OCI-LY7 (cell line): Measurements from ENCODE around the gene USP43. TPM values are rescaled to one million over a fixed set of nuclear protein-coding genes. Genes with fewer than 3 reads are reported as not detected.

Experiments used
- BruUV-seq: library from RNA; stranded (reverse); fragments of 400-500 nt; replicated peaks from 2 replicates; lab custom pipeline; 2021; lab: Mats Ljungman, UMichigan
- CTCF ChIA-PET: fragments of 300-600 bp; sonication (Branson Sonifier 250); formaldehyde crosslinking; loops from one replicate; lab custom pipeline; 2022; ENCODE audit warnings: antibody characterized with exemption; ENCODE audit not compliant: unreplicated experiment; lab: Charles Lee
- POLR2A ChIA-PET: fragments of 300-600 bp; sonication (Branson Sonifier 250); formaldehyde crosslinking; loops from one replicate; lab custom pipeline; 2022; ENCODE audit warnings: antibody characterized with exemption; lab: Charles Lee
- DNase-seq: peaks from one replicate; pipeline ENCODE4 v3.0.0-alpha.2; 2015; ENCODE audit warnings: low spot score
- H2AFZ ChIP-seq: fragments of 200-600 bp; sonication (generic), shearing (Covaris generic); 2 replicates; pipeline ENCODE4 v1.6.1; 2014; ENCODE audit warnings: mild to moderate bottlenecking, antibody characterized with exemption, low read length, moderate library complexity
- H3K27ac ChIP-seq: fragments of 200-600 bp; sonication (generic); 2 replicates; pipeline ENCODE4 v1.5.1; 2014; ENCODE audit warnings: mixed run types, low read depth, mild to moderate bottlenecking, moderate library complexity, low read length, inconsistent platforms; ENCODE audit not compliant: poor library complexity, severe bottlenecking
- H3K36me3 ChIP-seq: fragments of 200-600 bp; sonication (generic); 2 replicates; pipeline ENCODE4 v1.6.1; 2014; ENCODE audit warnings: mild to moderate bottlenecking, antibody characterized with exemption, low read length, moderate library complexity, mixed read lengths; ENCODE audit not compliant: insufficient read depth
- H3K4me1 ChIP-seq: fragments of 200-600 bp; sonication (generic); 2 replicates; pipeline ENCODE4 v1.5.1; 2014; ENCODE audit warnings: mild to moderate bottlenecking, low read length; ENCODE audit not compliant: insufficient read depth, poor library complexity, severe bottlenecking
- H3K4me2 ChIP-seq: fragments of 200-600 bp; sonication (generic); 2 replicates; pipeline ENCODE4 v1.6.1; 2014; ENCODE audit warnings: mild to moderate bottlenecking, low read length
- H3K4me3 ChIP-seq: fragments of 200-600 bp; sonication (generic); 2 replicates; pipeline ENCODE4 v1.5.1; 2014; ENCODE audit warnings: mild to moderate bottlenecking, low read depth, low read length; ENCODE audit not compliant: poor library complexity, severe bottlenecking
- H3K79me2 ChIP-seq: fragments of 200-600 bp; sonication (generic); 2 replicates; pipeline ENCODE4 v1.6.1; 2016; ENCODE audit warnings: low read depth, mild to moderate bottlenecking, low read length, moderate library complexity, mixed read lengths; ENCODE audit not compliant: insufficient read depth
- H3K9me2 ChIP-seq: fragments of 200-600 bp; sonication (generic); 2 replicates; pipeline ENCODE4 v1.6.1; 2016; ENCODE audit warnings: mild to moderate bottlenecking, low read length, mixed read lengths; ENCODE audit not compliant: insufficient read depth
- H3K9me3 ChIP-seq: fragments of 200-600 bp; sonication (generic); 2 replicates; pipeline ENCODE4 v1.6.1; 2014; ENCODE audit warnings: mild to moderate bottlenecking, mixed run types, low read length, mixed read lengths
- H4K20me1 ChIP-seq: fragments of 200-600 bp; sonication (generic); 2 replicates; pipeline ENCODE4 v1.6.1; 2014; ENCODE audit warnings: mild to moderate bottlenecking, antibody characterized with exemption, low read length, moderate library complexity, mixed read lengths; ENCODE audit not compliant: insufficient read depth
- EZH2phosphoT487 ChIP-seq: fragments of 200-600 bp; sonication (generic); IDR thresholded peaks from 2 replicates; pipeline ENCODE4 v1.6.1; 2018; ENCODE audit warnings: low read depth, borderline replicate concordance, mild to moderate bottlenecking, mixed run types, antibody characterized with exemption, low read length, moderate library complexity, mixed read lengths
- intact Hi-C: fragments of 100-400 bp; cut with micrococcal nuclease; formaldehyde crosslinking; loops from one replicate; pipeline ENCODE4 v1.10.0; 2022; ENCODE audit not compliant: unreplicated experiment
- total RNA-seq, 2 experiments: library from RNA; depleted of rRNA in 1 of 2; stranded (reverse); fragments of >200 nt in 1 of 2; shearing (Covaris generic) in 1 of 2; gene quantifications; 2 replicates each; pipeline ENCODE4 v1.2.3, GENCODE V29; 2014 to 2022
- TF ChIP-seq, protein P1 (sequence below): fragments of 200-600 bp; sonication (generic); conservative IDR thresholded peaks from 2 replicates; pipeline ENCODE4 v1.5.1; 2014; ENCODE audit warnings: mild to moderate bottlenecking, antibody characterized with exemption, low read length, moderate library complexity, mixed read lengths

The USP43 gene
- total RNA-seq, 2 experiments from 2014 or later = 1.3 to 2.7 TPM

DNA sequence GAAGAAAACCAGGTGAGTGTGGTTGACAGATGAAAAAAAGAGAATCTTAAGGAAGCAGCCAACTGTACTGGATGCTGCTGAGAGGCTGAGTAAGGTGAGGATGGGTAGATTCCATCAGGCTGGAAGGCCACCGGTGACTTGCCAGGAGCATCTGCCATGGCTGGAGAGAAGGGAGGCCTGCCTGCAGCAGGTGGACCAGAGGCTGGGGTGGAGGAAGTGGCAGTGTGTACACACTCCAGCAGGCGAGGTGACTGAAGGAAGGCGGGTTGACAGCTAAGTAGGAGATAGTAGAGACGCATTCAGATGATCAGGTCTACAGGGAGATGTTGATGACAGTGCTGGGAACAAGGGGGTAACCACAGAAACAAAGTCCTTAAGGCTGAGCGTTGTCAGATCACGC is 69.5 kb downstream of the USP43 start:
- no peak for TF ChIP-seq EZH2phosphoT487
- TF ChIP-seq, protein P1, sequence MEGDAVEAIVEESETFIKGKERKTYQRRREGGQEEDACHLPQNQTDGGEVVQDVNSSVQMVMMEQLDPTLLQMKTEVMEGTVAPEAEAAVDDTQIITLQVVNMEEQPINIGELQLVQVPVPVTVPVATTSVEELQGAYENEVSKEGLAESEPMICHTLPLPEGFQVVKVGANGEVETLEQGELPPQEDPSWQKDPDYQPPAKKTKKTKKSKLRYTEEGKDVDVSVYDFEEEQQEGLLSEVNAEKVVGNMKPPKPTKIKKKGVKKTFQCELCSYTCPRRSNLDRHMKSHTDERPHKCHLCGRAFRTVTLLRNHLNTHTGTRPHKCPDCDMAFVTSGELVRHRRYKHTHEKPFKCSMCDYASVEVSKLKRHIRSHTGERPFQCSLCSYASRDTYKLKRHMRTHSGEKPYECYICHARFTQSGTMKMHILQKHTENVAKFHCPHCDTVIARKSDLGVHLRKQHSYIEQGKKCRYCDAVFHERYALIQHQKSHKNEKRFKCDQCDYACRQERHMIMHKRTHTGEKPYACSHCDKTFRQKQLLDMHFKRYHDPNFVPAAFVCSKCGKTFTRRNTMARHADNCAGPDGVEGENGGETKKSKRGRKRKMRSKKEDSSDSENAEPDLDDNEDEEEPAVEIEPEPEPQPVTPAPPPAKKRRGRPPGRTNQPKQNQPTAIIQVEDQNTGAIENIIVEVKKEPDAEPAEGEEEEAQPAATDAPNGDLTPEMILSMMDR = no peak
- no peak overlapping the region for H2AFZ ChIP-seq
- ChIA-PET CTCF (no interaction called here), POLR2A (no interaction called here)
- no peak overlapping the region for H3K4me3 ChIP-seq
- H3K79me2 ChIP-seq = no peaks in the 10 kb centered on the region
- BruUV-seq = no TSS peak
- H3K4me1 ChIP-seq = no peaks in the 10 kb centered on the region
- H3K9me3 ChIP-seq = no peaks in the 10 kb centered on the region
- intact Hi-C loops = no loop called here
- H3K27ac ChIP-seq = no peak overlapping the region
- no peaks in the 10 kb centered on the region for H3K36me3 ChIP-seq
- H4K20me1 ChIP-seq = no peaks in the 10 kb centered on the region
- no peaks in the 10 kb centered on the region for H3K9me2 ChIP-seq
- no peak overlapping the region for H3K4me2 ChIP-seq
- no peak for DNase-seq

DNA sequence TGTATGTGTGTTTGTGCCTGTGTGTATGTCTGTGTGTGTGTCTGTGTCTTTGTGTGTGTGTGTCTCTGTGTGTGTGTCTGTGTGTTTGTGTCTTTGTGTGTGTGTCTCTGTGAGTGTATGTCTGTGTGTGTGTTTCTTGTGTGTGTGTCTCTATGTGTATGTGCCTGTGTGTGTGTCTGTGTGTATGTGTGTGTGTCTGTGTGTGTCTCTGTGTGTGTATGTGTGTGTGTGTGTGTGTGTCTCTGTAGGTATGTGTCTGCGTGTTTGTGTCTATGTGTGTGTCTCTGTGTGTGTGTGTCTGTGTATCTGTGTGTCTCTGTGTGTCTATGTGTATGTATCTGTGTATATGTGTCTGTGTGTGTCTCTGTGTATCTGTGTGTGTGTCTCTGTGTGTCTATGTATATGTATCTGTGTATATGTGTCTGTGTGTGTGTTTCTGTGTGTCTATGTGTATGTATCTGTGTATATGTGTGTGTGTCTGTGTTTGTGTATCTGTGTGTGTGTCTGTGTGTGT is 70.2 kb downstream of the USP43 start:
- TF ChIP-seq, protein P1 = no peak
- TF ChIP-seq EZH2phosphoT487 = no peak
- intact Hi-C loops = no loop called here
- no peaks in the 10 kb centered on the region for H3K9me2 ChIP-seq
- no peaks in the 10 kb centered on the region for H3K4me1 ChIP-seq
- no peak overlapping the region for H3K4me3 ChIP-seq
- DNase-seq = no peak
- no peaks in the 10 kb centered on the region for H4K20me1 ChIP-seq
- H3K27ac ChIP-seq = no peak overlapping the region
- H3K9me3 ChIP-seq = no peaks in the 10 kb centered on the region
- ChIA-PET CTCF (no interaction called here), POLR2A (interaction anchor here (0.8 kb wide), 1 partner anchor 307 kb away, joined by 3 read pairs; no protein-coding TSS in a partner anchor)
- no peaks in the 10 kb centered on the region for H3K79me2 ChIP-seq
- H2AFZ ChIP-seq = no peak overlapping the region
- no TSS peak for BruUV-seq
- no peaks in the 10 kb centered on the region for H3K36me3 ChIP-seq
- H3K4me2 ChIP-seq = no peak overlapping the region

DNA sequence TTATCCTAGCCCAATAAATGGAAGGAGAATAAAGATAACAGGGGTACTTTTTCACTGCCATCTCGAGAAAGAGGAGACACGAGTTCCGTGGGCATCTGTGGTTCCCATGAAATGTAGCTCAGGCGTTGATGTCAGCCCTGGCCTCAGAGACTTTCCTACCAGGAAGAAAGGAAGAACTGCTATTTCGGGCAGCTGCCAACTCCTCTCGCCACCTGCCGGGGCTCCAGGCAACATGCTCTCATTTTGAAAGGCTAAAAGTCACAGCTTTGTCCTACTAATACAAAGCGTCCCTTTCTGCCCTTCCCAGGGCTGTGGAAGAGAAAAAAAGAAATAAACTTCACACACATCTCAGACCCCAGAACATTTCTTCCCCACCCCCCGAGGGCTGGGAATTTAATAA is 80.3 kb downstream of the USP43 start:
- Histone ChIP-seq H3K9me3 (no peaks in the 10 kb centered on the region), H3K36me3 (no peaks in the 10 kb centered on the region), H4K20me1 (no peaks in the 10 kb centered on the region), H3K4me2 (no peak overlapping the region), H3K4me3 (no peak overlapping the region), H3K9me2 (no peaks in the 10 kb centered on the region), H3K27ac (no peak overlapping the region), H2AFZ (no peak overlapping the region), H3K4me1 (no peaks in the 10 kb centered on the region), H3K79me2 (no peaks in the 10 kb centered on the region)
- TF ChIP-seq EZH2phosphoT487 = no peak
- TF ChIP-seq, protein P1 = no peak
- no TSS peak for BruUV-seq
- ChIA-PET CTCF (no interaction called here), POLR2A (no interaction called here)
- DNase-seq = no peak
- intact Hi-C loops = loop anchor here (5.0 kb wide), 1 partner anchor 148 kb away; the partner anchor contains the start of genes CFAP52 and STX8
